Measurements from ENCODE around the gene SELPLG.

- TF ChIP-seq CTCF (IDR thresholded peaks at IDR 0.05) (no peak), POLR2A (IDR thresholded peaks at IDR 0.05) (no peak)
Measured at GRCh38 chr12:108622421-108622820, 11.3 kb downstream of the SELPLG start.

Measured in testis (tissue), 2 donors.